Endothelial cell of umbilical vein (primary cell): ENCODE measurements around the gene ST8SIA2. TPM values are rescaled to one million over a fixed set of nuclear protein-coding genes. Genes with fewer than 3 reads are reported as not detected.

Experiments used
- BruUV-seq: library from RNA; stranded (reverse); fragments of 400-500 nt; replicated peaks from 2 replicates; lab custom pipeline; 2021; lab: Mats Ljungman, UMichigan
- CTCF ChIA-PET: fragments of 300-600, 350-600 bp; sonication (Branson Sonifier 250); formaldehyde crosslinking; loops from one replicate; lab custom pipeline; 2021; ENCODE audit warnings: antibody characterized with exemption, inconsistent platforms; lab: Charles Lee
- POLR2A ChIA-PET: fragments of 300-600, 350-600 bp; sonication (Branson Sonifier 250); formaldehyde crosslinking; loops from one replicate; lab custom pipeline; 2021; ENCODE audit warnings: antibody characterized with exemption, inconsistent platforms; lab: Charles Lee
- DNase-seq: peaks from one replicate; pipeline ENCODE4 v3.0.0-alpha.2; 2011; ENCODE audit warnings: low read depth, low spot score
- FAIRE-seq: peaks from 2 replicates; lab custom pipeline; 2011; peaks lifted over from hg19 to GRCh38; lab: Jason Lieb, UNC
- H2AFZ ChIP-seq: 2 replicates; pipeline ENCODE4 v1.6.0; 2012; ENCODE audit warnings: low read depth, low read length, control low read depth, inconsistent platforms
- H3K27ac ChIP-seq: 2 replicates; pipeline ENCODE4 v1.5.1; 2011; ENCODE audit warnings: low read depth, mild to moderate bottlenecking, control low read depth, low read length, moderate library complexity; ENCODE audit not compliant: insufficient read depth
- H3K27me3 ChIP-seq, 2 experiments: 2 replicates each; pipeline versions ENCODE4 v1.6.0 to v1.6.1; 2011; ENCODE audit warnings: low read length in 2 of 2, mixed read lengths in 1 of 2; ENCODE audit not compliant: control insufficient read depth in 2 of 2, insufficient read depth in 2 of 2
- H3K36me3 ChIP-seq, 2 experiments: 2 replicates in 1 of 2; 3 replicates in 1 of 2; pipeline ENCODE4 v1.5.1; 2011; ENCODE audit warnings: low read length in 2 of 2, mild to moderate bottlenecking in 1 of 2, moderate library complexity in 1 of 2; ENCODE audit not compliant: control insufficient read depth in 2 of 2, insufficient read depth in 2 of 2; ENCODE audit errors: extremely low read depth in 1 of 2
- H3K4me1 ChIP-seq: 3 replicates; pipeline ENCODE4 v1.5.1; 2011; ENCODE audit warnings: mild to moderate bottlenecking, low read length; ENCODE audit not compliant: control insufficient read depth, insufficient read depth; ENCODE audit errors: extremely low read depth
- H3K4me2 ChIP-seq: 2 replicates; pipeline ENCODE4 v1.6.1; 2011; ENCODE audit warnings: low read length, control low read depth, mixed read lengths; ENCODE audit not compliant: insufficient read depth
- H3K4me3 ChIP-seq, 3 experiments: fragments of 200-600 bp in 1 of 3; sonication (generic), shearing (Covaris generic) in 1 of 3; replicated peaks in 1 of 3; 2 replicates each; pipeline ENCODE4 v1.5.1; 2011 to 2016; ENCODE audit warnings: control low read depth in 3 of 3, low read length in 3 of 3, mild to moderate bottlenecking in 2 of 3, inconsistent platforms in 1 of 3, low read depth in 1 of 3, moderate library complexity in 1 of 3; ENCODE audit not compliant: insufficient read depth in 1 of 3
- H3K79me2 ChIP-seq: 2 replicates; pipeline ENCODE4 v1.6.0; 2012; ENCODE audit warnings: low read length, inconsistent platforms; ENCODE audit not compliant: control insufficient read depth, insufficient read depth
- H3K9ac ChIP-seq: replicated peaks from 2 replicates; pipeline ENCODE3; 2011; ENCODE audit warnings: low read length, control low read depth; ENCODE audit not compliant: insufficient read depth; ENCODE audit errors: extremely low read depth
- H3K9me1 ChIP-seq: replicated peaks from 3 replicates; pipeline ENCODE4 v1.6.0; 2011; ENCODE audit warnings: mild to moderate bottlenecking, low read length; ENCODE audit not compliant: control insufficient read depth, insufficient read depth; ENCODE audit errors: extremely low read depth
- H3K9me3 ChIP-seq: replicated peaks from 2 replicates; pipeline ENCODE4 v1.5.1; 2012; ENCODE audit warnings: low read length, inconsistent platforms; ENCODE audit not compliant: control insufficient read depth, insufficient read depth
- H4K20me1 ChIP-seq: replicated peaks from 2 replicates; pipeline ENCODE3; 2011; ENCODE audit warnings: mild to moderate bottlenecking, low read length; ENCODE audit not compliant: control insufficient read depth, insufficient read depth; ENCODE audit errors: extremely low read depth
- EZH2 ChIP-seq: IDR thresholded peaks from 2 replicates; pipeline ENCODE4 v1.6.1; 2012; ENCODE audit warnings: borderline replicate concordance, low read depth, mild to moderate bottlenecking, moderate library complexity, low read length, inconsistent platforms; ENCODE audit not compliant: severe bottlenecking
- FOS ChIP-seq: IDR thresholded peaks from 2 replicates; pipeline ENCODE4 v1.6.1; 2011; ENCODE audit warnings: mild to moderate bottlenecking, low read length, moderate library complexity, borderline replicate concordance; ENCODE audit not compliant: insufficient read depth
- GATA2 ChIP-seq: IDR thresholded peaks from 2 replicates; pipeline ENCODE4 v1.7.0; 2011; ENCODE audit warnings: low read depth, mild to moderate bottlenecking, moderate library complexity, mixed read lengths, low read length; ENCODE audit not compliant: insufficient read length, insufficient read depth
- JUN ChIP-seq: IDR thresholded peaks from 2 replicates; pipeline ENCODE4 v1.6.1; 2011; ENCODE audit warnings: borderline replicate concordance, low read depth; ENCODE audit not compliant: insufficient read length, insufficient read depth
- MYC ChIP-seq: IDR thresholded peaks from one replicate; pipeline ENCODE4 v1.6.1; 2011; ENCODE audit warnings: mild to moderate bottlenecking, low read depth, low read length
- POLR2A ChIP-seq: IDR thresholded peaks from 2 replicates; pipeline ENCODE4 v1.6.1; 2012; ENCODE audit warnings: low read depth, mild to moderate bottlenecking, control low read depth, low read length
- POLR2AphosphoS5 ChIP-seq: IDR thresholded peaks from 2 replicates; pipeline ENCODE4 v1.6.1; 2012; ENCODE audit warnings: low read depth, mild to moderate bottlenecking, control low read depth, low read length, moderate library complexity; ENCODE audit not compliant: insufficient read depth
- dilution Hi-C: fragments of 300-500 bp; cut with MboI; formaldehyde crosslinking; loops from one replicate; pipeline ENCODE4 v1.15.0; 2019; ENCODE audit warnings: low sequenced_read_pairs; ENCODE audit not compliant: extremely low pct_ligation_motif_present
- intact Hi-C: fragments of 100-400 bp; cut with micrococcal nuclease; formaldehyde crosslinking; loops from one replicate; pipeline ENCODE4 v1.10.0; 2022
- polyA plus RNA-seq, 4 experiments: library from polyadenylated mRNA; depleted of rRNA in 3 of 4; stranded (reverse) in 3 of 4; unstranded in 1 of 4; fragments of >200 nt; gene quantifications; 2 replicates each; pipeline versions ENCODE4 v1.2.1 to v1.2.3, GENCODE V29; 2011 to 2012; ENCODE audit warnings: missing spikeins in 1 of 4
- total RNA-seq: library from RNA; stranded (reverse); gene quantifications from 2 replicates; pipeline ENCODE4 v1.2.3, GENCODE V29; 2021
- TF ChIP-seq, protein P1 (sequence below), 2 donors: IDR thresholded peaks; 1 replicate in 1 of 2; 2 replicates in 1 of 2; pipeline ENCODE4 v1.5.1; 2011; ENCODE audit warnings: low read length in 2 of 2, mild to moderate bottlenecking in 2 of 2, moderate library complexity in 2 of 2, control low read depth in 1 of 2, inconsistent platforms in 1 of 2, low read depth in 1 of 2; ENCODE audit not compliant: insufficient read depth in 1 of 2; ENCODE audit errors: extremely low read depth in 1 of 2
- TF ChIP-seq, protein P2 (sequence below): IDR thresholded peaks from 2 replicates; pipeline ENCODE4 v1.6.1; 2011; ENCODE audit not compliant: insufficient read depth, insufficient read length

ST8SIA2 gene
- total and polyA plus RNA-seq, 2 donors (not counting 3 experiments of a cell fraction or from before 2014, with no cell fraction given), result 0.35 to 0.46 TPM

DNA sequence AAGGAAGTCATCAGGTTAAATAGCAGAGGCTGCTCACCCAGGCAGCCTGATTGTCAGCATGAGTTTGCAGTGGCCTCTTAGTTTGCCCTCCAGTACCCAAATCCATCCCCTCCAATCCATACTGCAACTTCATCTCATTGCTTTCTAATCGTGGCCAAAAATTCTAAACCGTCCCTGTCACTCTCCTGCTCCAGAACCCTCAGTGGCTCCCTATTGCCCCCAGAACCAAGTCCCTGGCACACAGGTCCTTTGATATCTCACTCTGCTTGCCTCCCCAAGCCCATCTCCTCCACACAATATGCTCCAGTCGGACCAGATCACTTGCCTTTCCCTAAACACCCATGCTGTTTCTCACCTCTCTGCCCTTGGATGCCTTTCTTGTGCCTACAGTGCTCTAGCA is 49.7 kb downstream of the ST8SIA2 start:
- Histone ChIP-seq H3K79me2 (no peaks in the 10 kb centered on the region), H4K20me1 (no peaks in the 10 kb centered on the region), H3K36me3 (no peaks in the 10 kb centered on the region), H3K27me3 (no peaks in the 10 kb centered on the region), H3K9ac (no peak overlapping the region), H3K4me1 (no peaks in the 10 kb centered on the region), H3K9me3 (no peaks in the 10 kb centered on the region), H3K4me3 (no peak overlapping the region), H3K4me2 (no peak overlapping the region), H3K9me1 (no peaks in the 10 kb centered on the region), H2AFZ (no peak overlapping the region), H3K27ac (no peak overlapping the region)
- DNase-seq (no peak), FAIRE-seq (no peak)
- CTCF ChIA-PET, result no interaction called here
- intact Hi-C loops (no loop called here), dilution Hi-C loops (no loop called here)
- no TSS peak for BruUV-seq
- TF ChIP-seq, protein P1, sequence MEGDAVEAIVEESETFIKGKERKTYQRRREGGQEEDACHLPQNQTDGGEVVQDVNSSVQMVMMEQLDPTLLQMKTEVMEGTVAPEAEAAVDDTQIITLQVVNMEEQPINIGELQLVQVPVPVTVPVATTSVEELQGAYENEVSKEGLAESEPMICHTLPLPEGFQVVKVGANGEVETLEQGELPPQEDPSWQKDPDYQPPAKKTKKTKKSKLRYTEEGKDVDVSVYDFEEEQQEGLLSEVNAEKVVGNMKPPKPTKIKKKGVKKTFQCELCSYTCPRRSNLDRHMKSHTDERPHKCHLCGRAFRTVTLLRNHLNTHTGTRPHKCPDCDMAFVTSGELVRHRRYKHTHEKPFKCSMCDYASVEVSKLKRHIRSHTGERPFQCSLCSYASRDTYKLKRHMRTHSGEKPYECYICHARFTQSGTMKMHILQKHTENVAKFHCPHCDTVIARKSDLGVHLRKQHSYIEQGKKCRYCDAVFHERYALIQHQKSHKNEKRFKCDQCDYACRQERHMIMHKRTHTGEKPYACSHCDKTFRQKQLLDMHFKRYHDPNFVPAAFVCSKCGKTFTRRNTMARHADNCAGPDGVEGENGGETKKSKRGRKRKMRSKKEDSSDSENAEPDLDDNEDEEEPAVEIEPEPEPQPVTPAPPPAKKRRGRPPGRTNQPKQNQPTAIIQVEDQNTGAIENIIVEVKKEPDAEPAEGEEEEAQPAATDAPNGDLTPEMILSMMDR (IDR thresholded peaks at IDR 0.05; ENCODE audit: extremely low read depth in 1 of 2, insufficient read depth in 1 of 2, low read depth in 1 of 2, low read length in 2 of 2), result no peak
- TF ChIP-seq MYC, result no peak
- no peak for TF ChIP-seq JUN
- no peak for TF ChIP-seq GATA2
- no peak for TF ChIP-seq EZH2
- no peak for TF ChIP-seq POLR2A
- TF ChIP-seq POLR2AphosphoS5, result no peak
- no peak for TF ChIP-seq FOS
- TF ChIP-seq, protein P2, sequence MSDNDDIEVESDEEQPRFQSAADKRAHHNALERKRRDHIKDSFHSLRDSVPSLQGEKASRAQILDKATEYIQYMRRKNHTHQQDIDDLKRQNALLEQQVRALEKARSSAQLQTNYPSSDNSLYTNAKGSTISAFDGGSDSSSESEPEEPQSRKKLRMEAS, result no peak
- POLR2A ChIA-PET, result no interaction called here
